Stimulated activated naive CD8-positive, alpha-beta T cell treated with anti-CD3 and anti-CD28 coated beads, Interleukin-15, Interleukin-2, amounts not matched to agents 100 ng/mL and 50 ng/mL, for 24 hours (primary cell): Measurements from ENCODE around the gene TBXAS1.
"Not testable (repeated sequence)": the region's sequence is repeated elsewhere in the genome, so short reads cannot be mapped to it uniquely, and the experiment has no call there.

Experiments
- H3K27ac Mint-ChIP-seq: one replicate; pipeline ENCODE4 v1.8.0; 2021; ENCODE audit warnings: mild to moderate bottlenecking, mixed read lengths
- H3K27me3 Mint-ChIP-seq: one replicate; pipeline ENCODE4 v1.8.0; 2021; ENCODE audit warnings: mixed read lengths
- H3K36me3 Mint-ChIP-seq: one replicate; pipeline ENCODE4 v1.8.0; 2021; ENCODE audit warnings: low read depth, mixed read lengths
- H3K4me1 Mint-ChIP-seq: one replicate; pipeline ENCODE4 v1.8.0; 2021; ENCODE audit warnings: low read depth, mixed read lengths
- H3K4me3 Mint-ChIP-seq: one replicate; pipeline ENCODE4 v1.8.0; 2021; ENCODE audit warnings: mild to moderate bottlenecking, mixed read lengths
- H3K9me3 Mint-ChIP-seq: one replicate; pipeline ENCODE4 v1.8.0; 2021; ENCODE audit warnings: mixed read lengths

The TBXAS1 gene

GRCh38 chr7:139838876-139839275 is 9.8 kb downstream of the TBXAS1 start:
- H3K27ac Mint-ChIP-seq: no peak overlapping the region
- peaks cover 17% of the 10 kb centered on the region for H3K9me3 Mint-ChIP-seq
- no peak overlapping the region for H3K4me3 Mint-ChIP-seq
- H3K36me3 Mint-ChIP-seq: peaks cover 4% of the 10 kb centered on the region
- H3K27me3 Mint-ChIP-seq: no peaks in the 10 kb centered on the region
- H3K4me1 Mint-ChIP-seq: peaks cover 11% of the 10 kb centered on the region

GRCh38 chr7:139840776-139841175 is 11.7 kb downstream of the TBXAS1 start:
- H3K36me3 Mint-ChIP-seq: no peaks in the 10 kb centered on the region

GRCh38 chr7:139842401-139843210 is 13.5 kb downstream of the TBXAS1 start:
- Mint-ChIP-seq H3K36me3 (peaks cover 5% of the 10 kb centered on the region), H3K9me3 (no peaks in the 10 kb centered on the region), H3K4me1 (peaks cover 11% of the 10 kb centered on the region), H3K27ac (peak overlapping the region; percentile 2), H3K4me3 (no peak overlapping the region), H3K27me3 (no peaks in the 10 kb centered on the region)

More at GRCh38 chr7:139840776-139841175, 11.7 kb downstream of the TBXAS1 start:
- Mint-ChIP-seq H3K4me1 (peaks cover 11% of the 10 kb centered on the region), H3K27ac (no peak overlapping the region), H3K27me3 (no peaks in the 10 kb centered on the region), H3K9me3 (peaks cover 9% of the 10 kb centered on the region), H3K4me3 (no peak overlapping the region)

- not testable (repeated sequence) for H3K27ac Mint-ChIP-seq, H3K27me3 Mint-ChIP-seq, H3K36me3 Mint-ChIP-seq, H3K9me3 Mint-ChIP-seq, H3K4me3 Mint-ChIP-seq
- H3K4me1 Mint-ChIP-seq: peaks cover 11% of the 10 kb centered on the region
These were observed 14.1 kb downstream of the TBXAS1 start for GRCh38 chr7:139843211-139843537.

- Mint-ChIP-seq H3K27ac (no peak overlapping the region), H3K4me1 (peaks cover 11% of the 10 kb centered on the region), H3K9me3 (no peaks in the 10 kb centered on the region), H3K27me3 (no peaks in the 10 kb centered on the region), H3K4me3 (no peak overlapping the region), H3K36me3 (peaks cover 5% of the 10 kb centered on the region)
These were observed 15.8 kb downstream of the TBXAS1 start for GRCh38 chr7:139844779-139845442.

- Mint-ChIP-seq H3K9me3 (no peaks in the 10 kb centered on the region), H3K36me3 (peaks cover 5% of the 10 kb centered on the region), H3K27ac (no peak overlapping the region), H3K4me3 (no peak overlapping the region), H3K4me1 (peaks cover 11% of the 10 kb centered on the region), H3K27me3 (no peaks in the 10 kb centered on the region)
These were observed 16.4 kb downstream of the TBXAS1 start for GRCh38 chr7:139845443-139845805.

GRCh38 chr7:139846297-139846696 is 17.2 kb downstream of the TBXAS1 start:
- Mint-ChIP-seq H3K9me3 (no peaks in the 10 kb centered on the region), H3K27me3 (no peaks in the 10 kb centered on the region), H3K27ac (no peak overlapping the region), H3K4me3 (no peak overlapping the region), H3K4me1 (peaks cover 11% of the 10 kb centered on the region), H3K36me3 (peaks cover 5% of the 10 kb centered on the region)

GRCh38 chr7:139848274-139848673 is 19.2 kb downstream of the TBXAS1 start:
- no peak overlapping the region for H3K27ac Mint-ChIP-seq
- H3K9me3 Mint-ChIP-seq: no peaks in the 10 kb centered on the region
- no peaks in the 10 kb centered on the region for H3K4me1 Mint-ChIP-seq
- no peaks in the 10 kb centered on the region for H3K27me3 Mint-ChIP-seq
- H3K36me3 Mint-ChIP-seq: peaks cover 5% of the 10 kb centered on the region
- H3K4me3 Mint-ChIP-seq: no peak overlapping the region

GRCh38 chr7:139850906-139851305 is 21.8 kb downstream of the TBXAS1 start:
- H3K9me3 Mint-ChIP-seq: no peaks in the 10 kb centered on the region
- no peaks in the 10 kb centered on the region for H3K27me3 Mint-ChIP-seq
- H3K36me3 Mint-ChIP-seq: peaks cover 5% of the 10 kb centered on the region
- peaks cover 23% of the 10 kb centered on the region for H3K4me1 Mint-ChIP-seq
- no peak overlapping the region for H3K4me3 Mint-ChIP-seq
- no peak overlapping the region for H3K27ac Mint-ChIP-seq

- H3K4me1 Mint-ChIP-seq: peaks cover 29% of the 10 kb centered on the region
- no peak overlapping the region for H3K27ac Mint-ChIP-seq
- H3K36me3 Mint-ChIP-seq: peaks cover 5% of the 10 kb centered on the region
- no peak overlapping the region for H3K4me3 Mint-ChIP-seq
- H3K27me3 Mint-ChIP-seq: no peaks in the 10 kb centered on the region
- no peaks in the 10 kb centered on the region for H3K9me3 Mint-ChIP-seq
These were observed 22.9 kb downstream of the TBXAS1 start for GRCh38 chr7:139851770-139852481.

- Mint-ChIP-seq H3K27me3 (no peaks in the 10 kb centered on the region), H3K4me3 (no peak overlapping the region), H3K36me3 (peaks cover 2% of the 10 kb centered on the region), H3K4me1 (peaks cover 29% of the 10 kb centered on the region), H3K9me3 (no peaks in the 10 kb centered on the region), H3K27ac (no peak overlapping the region)
These were observed 23.4 kb downstream of the TBXAS1 start for GRCh38 chr7:139852482-139852845.

- no peak overlapping the region for H3K4me3 Mint-ChIP-seq
- peaks cover 29% of the 10 kb centered on the region for H3K4me1 Mint-ChIP-seq
- H3K27me3 Mint-ChIP-seq: no peaks in the 10 kb centered on the region
- H3K9me3 Mint-ChIP-seq: no peaks in the 10 kb centered on the region
- H3K27ac Mint-ChIP-seq: no peak overlapping the region
- H3K36me3 Mint-ChIP-seq: no peaks in the 10 kb centered on the region
These were observed 24.6 kb downstream of the TBXAS1 start for GRCh38 chr7:139853506-139854123.

- no peaks in the 10 kb centered on the region for H3K27me3 Mint-ChIP-seq
- H3K4me3 Mint-ChIP-seq: no peak overlapping the region
- H3K9me3 Mint-ChIP-seq: no peaks in the 10 kb centered on the region
- peaks cover 29% of the 10 kb centered on the region for H3K4me1 Mint-ChIP-seq
- peak overlapping the region; percentile 8 for H3K27ac Mint-ChIP-seq
- no peaks in the 10 kb centered on the region for H3K36me3 Mint-ChIP-seq
These were observed 25.1 kb downstream of the TBXAS1 start for GRCh38 chr7:139854124-139854511.

- no peak overlapping the region for H3K4me3 Mint-ChIP-seq
- peaks cover 31% of the 10 kb centered on the region for H3K4me1 Mint-ChIP-seq
- H3K27me3 Mint-ChIP-seq: no peaks in the 10 kb centered on the region
- peak overlapping the region; percentile 49 for H3K27ac Mint-ChIP-seq
- no peaks in the 10 kb centered on the region for H3K36me3 Mint-ChIP-seq
- H3K9me3 Mint-ChIP-seq: no peaks in the 10 kb centered on the region
These were observed 25.9 kb downstream of the TBXAS1 start for GRCh38 chr7:139854803-139855497.
